PC-3 (cell line): ENCODE results near the gene DUSP28. TPM values are rescaled to one million over a fixed set of nuclear protein-coding genes. Genes with fewer than 3 reads are reported as not detected.

Source experiments
- ATAC-seq: fragments of 200-7000 bp; cut with Tn5 transposase; 2 replicates; pipeline ENCODE4 v1.9.1; 2020; ENCODE audit warnings: mild to moderate bottlenecking, moderate library complexity
- BruUV-seq: library from RNA; stranded (reverse); fragments of 400-500 nt; replicated peaks from 2 replicates; lab custom pipeline; 2021; lab: Mats Ljungman, UMichigan
- CTCF ChIA-PET: fragments of 300-600 bp; sonication (Branson Sonifier 250); formaldehyde crosslinking; loops from one replicate; lab custom pipeline; 2022; ENCODE audit warnings: antibody characterized with exemption; lab: Charles Lee
- POLR2A ChIA-PET: fragments of 300-600 bp; sonication (Branson Sonifier 250); formaldehyde crosslinking; loops from one replicate; lab custom pipeline; 2022; ENCODE audit warnings: antibody characterized with exemption; ENCODE audit not compliant: unreplicated experiment; lab: Charles Lee
- DNase-seq: peaks from one replicate; pipeline ENCODE4 v3.0.0-alpha.2; 2015
- H2AFZ ChIP-seq: fragments of 300-600 bp; sonication (generic); 2 replicates; pipeline ENCODE4 v1.6.0; 2016; ENCODE audit warnings: antibody characterized with exemption, low read length
- H3F3A ChIP-seq: fragments of 300-600 bp; sonication (generic); one replicate; pipeline ENCODE4 v1.6.0; 2017; ENCODE audit warnings: antibody characterized with exemption, low read length, control low read depth, mild to moderate bottlenecking; ENCODE audit not compliant: unreplicated experiment
- H3K27ac ChIP-seq: fragments of 300-600 bp; sonication (generic); 2 replicates; pipeline ENCODE4 v1.5.1; 2016; ENCODE audit warnings: mild to moderate bottlenecking, low read length
- H3K27me3 ChIP-seq: fragments of 300-600 bp; sonication (generic); 2 replicates; pipeline ENCODE4 v1.6.1; 2016; ENCODE audit warnings: low read length, mixed read lengths
- H3K36me3 ChIP-seq: fragments of 300-600 bp; sonication (generic); 2 replicates; pipeline ENCODE4 v1.6.1; 2016; ENCODE audit warnings: low read depth, mixed run types, low read length, mixed read lengths
- H3K4me1 ChIP-seq: fragments of 300-600 bp; sonication (generic); 2 replicates; pipeline ENCODE4 v1.5.1; 2016; ENCODE audit warnings: low read length; ENCODE audit not compliant: insufficient read depth
- H3K4me2 ChIP-seq: fragments of 300-600 bp; sonication (generic); 2 replicates; pipeline ENCODE4 v1.6.0; 2016; ENCODE audit warnings: low read length
- H3K4me3 ChIP-seq: fragments of 300-600 bp; sonication (generic); 2 replicates; pipeline ENCODE4 v1.5.1; 2016; ENCODE audit warnings: mild to moderate bottlenecking, low read length, mixed read lengths
- H3K79me2 ChIP-seq: fragments of 300-600 bp; sonication (generic); 2 replicates; pipeline ENCODE4 v1.6.1; 2017; ENCODE audit warnings: low read length, mixed read lengths
- H3K9ac ChIP-seq: fragments of 300-600 bp; sonication (generic); 2 replicates; pipeline ENCODE4 v1.6.0; 2016; ENCODE audit warnings: mild to moderate bottlenecking, low read length
- H3K9me2 ChIP-seq: fragments of 300-600 bp; sonication (generic); replicated peaks from 2 replicates; pipeline ENCODE4 v1.6.1; 2016; ENCODE audit warnings: mixed run types, low read length, mixed read lengths
- H3K9me3 ChIP-seq: fragments of 300-600 bp; sonication (generic); 2 replicates; pipeline ENCODE4 v1.6.1; 2016; ENCODE audit warnings: low read length, mixed read lengths
- H4K20me1 ChIP-seq: fragments of 300-600 bp; sonication (generic); 2 replicates; pipeline ENCODE4 v1.6.1; 2016; ENCODE audit warnings: low read length, mixed read lengths
- CTCF ChIP-seq: fragments of 300-600 bp; sonication (generic); conservative IDR thresholded peaks from 2 replicates; pipeline ENCODE4 v1.5.1; 2017; ENCODE audit warnings: antibody characterized with exemption, low read depth, mild to moderate bottlenecking, low read length
- EZH2 ChIP-seq: fragments of 300-600 bp; sonication (generic); IDR thresholded peaks from one replicate; pipeline ENCODE4 v1.6.1; 2017; ENCODE audit warnings: antibody characterized with exemption, mild to moderate bottlenecking, low read length; ENCODE audit not compliant: unreplicated experiment
- EZH2phosphoT487 ChIP-seq: fragments of 300-600 bp; sonication (generic); IDR thresholded peaks from 2 replicates; pipeline ENCODE4 v1.6.1; 2018; ENCODE audit warnings: mild to moderate bottlenecking, antibody characterized with exemption, low read length, borderline replicate concordance
- intact Hi-C: fragments of 100-400 bp; cut with micrococcal nuclease; formaldehyde crosslinking; loops from 2 replicates; pipeline ENCODE4 v1.9.0; 2023
- total RNA-seq: library from RNA; depleted of rRNA; stranded (reverse); fragments of >200 nt; gene quantifications from 2 replicates; pipeline ENCODE4 v1.2.3, GENCODE V29; 2014

DUSP28 gene
- total RNA-seq, 1 experiment from 2014 or later = 8.3 TPM

DNA sequence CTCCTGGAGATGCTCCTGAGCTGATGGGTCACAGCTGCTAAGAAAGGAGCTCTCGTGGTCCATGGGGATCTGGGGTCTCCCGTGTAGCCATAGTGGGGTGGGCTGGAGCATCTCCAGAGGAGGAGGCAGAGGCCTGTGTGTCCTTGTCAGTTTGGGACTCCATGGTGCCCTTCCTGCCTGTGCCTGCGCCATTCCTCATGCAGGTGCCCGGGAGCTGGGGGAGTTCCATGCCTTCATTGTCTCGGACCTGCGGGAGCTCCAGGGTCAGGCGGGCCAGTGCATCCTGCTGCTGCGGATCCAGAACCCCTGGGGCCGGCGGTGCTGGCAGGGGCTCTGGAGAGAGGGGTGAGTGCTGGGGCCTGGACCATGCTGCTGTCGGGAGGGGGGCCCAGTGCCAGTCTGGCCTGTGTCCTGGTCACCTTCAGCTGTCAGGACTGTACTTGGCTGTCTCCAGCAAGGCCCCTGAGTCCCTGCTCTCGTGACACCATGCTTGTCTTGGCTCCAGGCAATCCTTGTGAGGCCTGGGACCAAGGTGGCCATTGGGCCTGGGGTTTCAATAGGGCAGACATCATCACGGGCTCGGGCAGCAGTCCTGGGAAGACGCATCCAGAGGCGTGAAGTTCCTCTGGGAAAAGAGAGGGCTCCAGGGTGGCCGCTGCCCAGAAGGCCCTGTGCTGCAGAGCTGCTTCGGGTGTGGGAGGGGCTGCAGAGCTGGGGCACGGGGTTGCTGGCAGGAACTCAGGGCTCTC, 33.7 kb downstream of the DUSP28 start:
- ChIA-PET POLR2A (interaction anchor here (0.8 kb wide), 1 partner anchor 29 kb away, joined by 3 read pairs; no protein-coding TSS in a partner anchor), CTCF (no interaction called here)
- Histone ChIP-seq H3K4me1 (no peaks in the 10 kb centered on the region), H3K4me2 (no peak overlapping the region), H3K9me2 (no peaks in the 10 kb centered on the region), H3K4me3 (no peak overlapping the region), H2AFZ (no peak overlapping the region), H3K36me3 (no peaks in the 10 kb centered on the region), H3K79me2 (peaks cover 36% of the 10 kb centered on the region), H4K20me1 (no peaks in the 10 kb centered on the region), H3K9me3 (no peaks in the 10 kb centered on the region), H3K9ac (no peak overlapping the region), H3K27me3 (no peaks in the 10 kb centered on the region), H3K27ac (no peak overlapping the region), H3F3A (no peaks in the 10 kb centered on the region)
- ATAC-seq (no peak), DNase-seq (no peak)
- TF ChIP-seq CTCF (no peak), EZH2 (no peak), EZH2phosphoT487 (no peak)
- intact Hi-C loops = no loop called here
- no TSS peak for BruUV-seq

DNA sequence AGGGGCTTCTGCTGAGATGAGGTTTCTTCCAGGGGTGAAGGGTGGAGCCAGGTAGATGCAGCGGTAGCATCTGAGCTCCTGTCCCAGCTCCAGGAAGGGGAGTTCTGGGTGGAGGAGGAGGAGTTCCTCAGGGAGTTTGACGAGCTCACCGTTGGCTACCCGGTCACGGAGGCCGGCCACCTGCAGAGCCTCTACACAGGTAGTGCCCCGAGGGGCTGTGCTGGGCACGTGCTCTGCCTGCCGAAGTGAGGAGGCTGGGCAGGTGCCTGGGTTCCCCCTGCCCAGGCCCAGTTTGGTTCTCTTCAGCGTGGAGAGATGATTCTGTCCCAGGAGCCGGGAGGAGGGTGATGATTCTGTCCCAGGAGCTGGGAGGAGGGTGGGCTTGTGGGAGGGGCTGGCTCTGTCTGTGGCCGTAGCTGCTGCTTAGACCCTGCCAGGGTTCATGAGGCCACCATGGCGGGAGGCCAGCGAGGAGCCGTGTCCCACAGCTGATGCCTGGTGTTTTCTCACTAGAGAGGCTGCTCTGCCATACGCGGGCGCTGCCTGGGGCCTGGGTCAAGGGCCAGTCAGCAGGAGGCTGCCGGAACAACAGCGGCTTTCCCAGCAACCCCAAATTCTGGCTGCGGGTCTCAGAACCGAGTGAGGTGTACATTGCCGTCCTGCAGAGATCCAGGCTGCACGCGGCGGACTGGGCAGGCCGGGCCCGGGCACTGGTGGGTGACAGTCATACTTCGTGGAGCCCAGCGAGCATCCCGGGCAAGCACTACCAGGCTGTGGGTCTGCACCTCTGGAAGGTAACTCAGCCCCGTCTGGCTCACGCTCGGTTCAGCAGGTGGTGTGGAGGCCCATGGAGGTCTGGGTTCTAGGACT, 34.6 kb downstream of the DUSP28 start:
- intact Hi-C loops = no loop called here
- no peak for ATAC-seq
- no peaks in the 10 kb centered on the region for H4K20me1 ChIP-seq
- TF ChIP-seq CTCF (no peak), EZH2 (no peak), EZH2phosphoT487 (no peak)
- no peak overlapping the region for H3K9ac ChIP-seq
- no peak overlapping the region for H3K4me2 ChIP-seq
- ChIA-PET POLR2A (interaction anchor here (0.8 kb wide), 1 partner anchor 30 kb away, joined by 3 read pairs; no protein-coding TSS in a partner anchor), CTCF (interaction anchor here (0.6 kb wide), 1 partner anchor 10 kb away, joined by 3 read pairs; no protein-coding TSS in a partner anchor)
- H3K36me3 ChIP-seq = no peaks in the 10 kb centered on the region
- peaks cover 28% of the 10 kb centered on the region for H3K79me2 ChIP-seq
- DNase-seq = no peak
- no peaks in the 10 kb centered on the region for H3K27me3 ChIP-seq
- H3F3A ChIP-seq = no peaks in the 10 kb centered on the region
- no peak overlapping the region for H3K27ac ChIP-seq
- no TSS peak for BruUV-seq
- H3K9me3 ChIP-seq = no peaks in the 10 kb centered on the region
- H3K4me3 ChIP-seq = no peak overlapping the region
- H3K4me1 ChIP-seq = no peaks in the 10 kb centered on the region
- H3K9me2 ChIP-seq = no peaks in the 10 kb centered on the region
- H2AFZ ChIP-seq = no peak overlapping the region
